CD4-positive, alpha-beta T cell treated with Interleukin-6 for 4 hours (primary cell): ENCODE data around the gene ZNG1A.
A peak's percentile ranks its signal among the peaks of the same experiment; 100 is the strongest.
"Not testable (repeated sequence)": the region's sequence is repeated elsewhere in the genome, so short reads cannot be mapped to it uniquely, and the experiment has no call there.

Source experiments
- DNase-seq: peaks from one replicate; pipeline ENCODE4 v3.0.0-alpha.2; 2020; ENCODE audit warnings: mixed read lengths

The ZNG1A gene

GRCh38 chr9:169757-170156, 9.1 kb downstream of the ZNG1A start:
- DNase-seq, result not testable (repeated sequence)

GRCh38 chr9:159871-160270, 19.0 kb downstream of the ZNG1A start:
- not testable (repeated sequence) for DNase-seq

GRCh38 chr9:151173-151572, 27.7 kb downstream of the ZNG1A start:
- not testable (repeated sequence) for DNase-seq

GRCh38 chr9:139880-140279, 39.0 kb downstream of the ZNG1A start:
- DNase-seq, result not testable (repeated sequence)

- DNase-seq, result not testable (repeated sequence)
Observed at GRCh38 chr9:117995-118467, 60.8 kb downstream of the ZNG1A start, which contains the start of gene FOXD4. Gene FOXD4, minus strand, starts transcription at chr9:118417. Its CDS starts 298 bp downstream, at chr9:118119.

GRCh38 chr9:117144-117994, 61.5 kb downstream of the ZNG1A start:
- peak; percentile 23 for DNase-seq

- not testable (repeated sequence) for DNase-seq
Observed at GRCh38 chr9:116239-117077, 62.4 kb downstream of the ZNG1A start.

GRCh38 chr9:115118-115451, 63.8 kb downstream of the ZNG1A start:
- DNase-seq, result not testable (repeated sequence)

GRCh38 chr9:114267-115117, 64.4 kb downstream of the ZNG1A start:
- not testable (repeated sequence) for DNase-seq

GRCh38 chr9:113468-114266, 65.2 kb downstream of the ZNG1A start:
- peak; percentile 36 for DNase-seq

GRCh38 chr9:112589-113467, 66.0 kb downstream of the ZNG1A start:
- DNase-seq, result not testable (repeated sequence)

- DNase-seq, result not testable (repeated sequence)
Observed at GRCh38 chr9:110672-111071, 68.2 kb downstream of the ZNG1A start.

GRCh38 chr9:109540-109939, 69.3 kb downstream of the ZNG1A start:
- not testable (repeated sequence) for DNase-seq

- DNase-seq, result not testable (repeated sequence)
Observed at GRCh38 chr9:108742-109495, 69.9 kb downstream of the ZNG1A start.

- DNase-seq, result not testable (repeated sequence)
Observed at GRCh38 chr9:105991-106390, 72.9 kb downstream of the ZNG1A start.

GRCh38 chr9:100430-100829, 78.4 kb downstream of the ZNG1A start:
- not testable (repeated sequence) for DNase-seq

- not testable (repeated sequence) for DNase-seq
Observed at GRCh38 chr9:99867-100266, 79.0 kb downstream of the ZNG1A start.

GRCh38 chr9:98775-99174, 80.1 kb downstream of the ZNG1A start:
- not testable (repeated sequence) for DNase-seq

GRCh38 chr9:94992-95391, 83.9 kb downstream of the ZNG1A start:
- not testable (repeated sequence) for DNase-seq

GRCh38 chr9:94323-94722, 84.5 kb downstream of the ZNG1A start:
- DNase-seq, result not testable (repeated sequence)
